Panc1 (cell line): ENCODE data around the gene SZT2.

ENCODE experiments used
- CTCF ChIP-seq: fragments of 450-650 bp; IDR thresholded peaks from 2 replicates; pipeline ENCODE4 v1.5.1; 2017; ENCODE audit warnings: mild to moderate bottlenecking
- POLR2AphosphoS5 ChIP-seq: IDR thresholded peaks from 2 replicates; pipeline ENCODE4 v1.6.1; 2012; ENCODE audit warnings: mild to moderate bottlenecking, low read depth, low read length, moderate library complexity
- REST ChIP-seq, 2 experiments: IDR thresholded peaks; 2 replicates each; pipeline ENCODE4 v1.6.1; 2011 to 2012; ENCODE audit warnings: low read depth in 2 of 2, control low read depth in 1 of 2, low read length in 1 of 2, mild to moderate bottlenecking in 1 of 2, moderate library complexity in 1 of 2; ENCODE audit not compliant: insufficient read depth in 1 of 2
- SIN3A ChIP-seq: IDR thresholded peaks from 2 replicates; pipeline ENCODE4 v1.6.1; 2012; ENCODE audit warnings: low read depth, mild to moderate bottlenecking, low read length, moderate library complexity, borderline replicate concordance; ENCODE audit not compliant: insufficient read depth

- TF ChIP-seq CTCF: no peak
- no peak for TF ChIP-seq POLR2AphosphoS5
- no peak for TF ChIP-seq SIN3A
- TF ChIP-seq REST (IDR thresholded peaks at IDR 0.05; ENCODE audit: insufficient read depth in 1 of 2, low read depth in 2 of 2, low read length in 1 of 2): no peak
These were observed 103.1 kb downstream of the SZT2 start for GRCh38 chr1:43492826-43493225.
